DND-41 (cell line): ENCODE data around the gene MEIOB.

Experiments used
- CTCF ChIP-seq: IDR thresholded peaks from 2 replicates; pipeline ENCODE4 v1.5.1; 2012; ENCODE audit warnings: borderline replicate concordance, low read length, moderate library complexity, mild to moderate bottlenecking; ENCODE audit not compliant: poor library complexity, severe bottlenecking; ENCODE audit errors: extremely low read depth
- EZH2 ChIP-seq: IDR thresholded peaks from 3 replicates; pipeline ENCODE4 v1.6.1; 2012; ENCODE audit warnings: borderline replicate concordance, low read depth, mild to moderate bottlenecking, moderate library complexity, low read length, inconsistent platforms; ENCODE audit not compliant: severe bottlenecking

DNA sequence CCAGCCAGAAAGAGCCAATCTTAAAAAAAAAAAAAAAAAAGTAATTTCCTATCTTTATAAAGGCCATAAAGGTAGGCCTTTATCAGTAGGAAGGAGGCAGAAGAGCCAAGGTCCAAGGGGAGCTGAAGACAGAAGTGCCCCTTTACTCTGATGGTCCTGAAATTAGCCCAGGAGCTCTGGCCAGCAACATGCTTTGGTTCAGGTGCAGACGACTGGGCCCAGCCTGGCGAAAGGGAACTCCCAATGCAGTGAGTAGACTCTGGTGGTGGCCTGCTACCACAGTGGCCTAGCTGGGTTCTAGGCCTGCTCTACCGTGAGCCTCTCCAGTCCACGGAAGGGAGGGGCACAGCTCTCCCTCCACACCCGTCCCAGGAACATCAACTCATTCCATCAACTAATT is 23.1 kb upstream of the MEIOB start:
- TF ChIP-seq CTCF = no peak
- TF ChIP-seq EZH2 = no peak
